ENCODE measurements around the gene PDE6H.

GRCh38 chr12:14953752-14954151 is 19.1 kb upstream of the PDE6H start:
- no peak for TF ChIP-seq POLR2AphosphoS5 (IDR thresholded peaks at IDR 0.05; ENCODE audit: low read depth, low read length)
- TF ChIP-seq POU5F1 (IDR thresholded peaks at IDR 0.05; ENCODE audit: low read depth, low read length) = no peak
- TF ChIP-seq USF2 (IDR thresholded peaks at IDR 0.05; ENCODE audit: low read length) = no peak
- no peak for TF ChIP-seq POLR2A (IDR thresholded peaks at IDR 0.05; ENCODE audit: control extremely low read depth in 1 of 2, low read depth in 2 of 2, low read length in 2 of 2)
- TF ChIP-seq RBBP5 (IDR thresholded peaks at IDR 0.05; ENCODE audit: borderline replicate concordance, low read depth, low read length) = no peak
- TF ChIP-seq SP1 (IDR thresholded peaks at IDR 0.05; ENCODE audit: low read depth, low read length) = no peak
- no peak for TF ChIP-seq CTCF (IDR thresholded peaks at IDR 0.05; ENCODE audit: control extremely low read depth in 1 of 3, insufficient read depth in 1 of 3, low read depth in 1 of 3, low read length in 3 of 3)
- no peak for TF ChIP-seq ZNF274 (IDR thresholded peaks at IDR 0.05; ENCODE audit: borderline replicate concordance, extremely low read depth, low read length)

Data from H1 (cell line).